ENCODE results near the gene PSME3.
"Not testable (repeated sequence)": the region's sequence is repeated elsewhere in the genome, so short reads cannot be mapped to it uniquely, and the experiment has no call there.

Gene PSME3

GRCh38 chr17:42872251-42872965, 39.2 kb downstream of the PSME3 start:
- no peak for TF ChIP-seq CTCF (IDR thresholded peaks at IDR 0.05; ENCODE audit: control extremely low read depth, extremely low read depth, low read depth, missing control alignments)
- no peak for DNase-seq (ENCODE audit: extremely low spot score)
- POLR2A ChIA-PET, result no interaction called here
- CTCF ChIA-PET, result interaction anchor here (1.5 to 1.7 kb wide), 2 partner anchors 10 to 64 kb away, joined by 3 to 4 read pairs; no protein-coding TSS in a partner anchor

- POLR2A ChIA-PET, result no interaction called here
- no peak for TF ChIP-seq CTCF (IDR thresholded peaks at IDR 0.05; ENCODE audit: control extremely low read depth, extremely low read depth, low read depth, missing control alignments)
- CTCF ChIA-PET, result interaction anchor here (1.5 kb wide), 1 partner anchor 9 kb away, joined by 3 read pairs; no protein-coding TSS in a partner anchor
- DNase-seq (ENCODE audit: extremely low spot score), result no peak
These were observed 40.1 kb downstream of the PSME3 start for GRCh38 chr17:42873315-42873714.

GRCh38 chr17:42873932-42874695, 40.9 kb downstream of the PSME3 start:
- POLR2A ChIA-PET; DNase-seq (ENCODE audit: extremely low spot score): not testable (repeated sequence)
- CTCF ChIA-PET, result interaction anchor here (1.5 kb wide), 1 partner anchor 8 kb away, joined by 3 read pairs; no protein-coding TSS in a partner anchor

GRCh38 chr17:42877037-42877436, 43.8 kb downstream of the PSME3 start:
- POLR2A ChIA-PET, result interaction anchor here (0.6 kb wide), 1 partner anchor 248 kb away, joined by 6 read pairs; the partner anchor contains the start of gene BRCA1

GRCh38 chr17:42878123-42878880, 45.1 kb downstream of the PSME3 start:
- no peak for DNase-seq (ENCODE audit: extremely low spot score)
- ChIA-PET POLR2A (no interaction called here), CTCF (interaction anchor here (2.7 kb wide), 1 partner anchor 9 kb away, joined by 6 read pairs; no protein-coding TSS in a partner anchor)

More at GRCh38 chr17:42877037-42877436, 43.8 kb downstream of the PSME3 start:
- CTCF ChIA-PET, result interaction anchor here (2.7 kb wide), 1 partner anchor 11 kb away, joined by 6 read pairs; no protein-coding TSS in a partner anchor
- DNase-seq (ENCODE audit: extremely low spot score), result no peak
- TF ChIP-seq CTCF (IDR thresholded peaks at IDR 0.05; ENCODE audit: control extremely low read depth, extremely low read depth, low read depth, missing control alignments), result no peak

More at GRCh38 chr17:42878123-42878880, 45.1 kb downstream of the PSME3 start:
- no peak for TF ChIP-seq CTCF (IDR thresholded peaks at IDR 0.05; ENCODE audit: control extremely low read depth, extremely low read depth, low read depth, missing control alignments)

Data from GM10248 (cell line).